HEK293 (cell line): ENCODE measurements around the gene PLEKHA3.

Experiments
- CTCF ChIA-PET: fragments of 350-600 bp; formaldehyde crosslinking; extraction: SDS; loops from one replicate; lab custom pipeline; 2021; ENCODE audit warnings: antibody characterized with exemption; lab: Yijun Ruan, JAX
- POLR2A ChIA-PET: fragments of 300-600 bp; formaldehyde crosslinking; extraction: SDS; loops from one replicate; lab custom pipeline; 2020; ENCODE audit warnings: antibody characterized with exemption, inconsistent platforms; lab: Yijun Ruan, JAX
- H3K27ac ChIP-seq: fragments of 200-500 bp; sonication (Bioruptor generic); 2 replicates; pipeline ENCODE4 v1.5.1; 2014; ENCODE audit warnings: low read depth, low read length, control low read depth, inconsistent platforms; ENCODE audit errors: extremely low read depth
- H3K36me3 ChIP-seq, 2 experiments: fragments of 200-500 bp in 1 of 2; sonication (Bioruptor generic) in 1 of 2; 1 replicate in 1 of 2; 2 replicates in 1 of 2; pipeline ENCODE4 v1.5.1; 2014 to 2017; ENCODE audit warnings: inconsistent platforms in 2 of 2, low read length in 2 of 2; ENCODE audit not compliant: control insufficient read depth in 2 of 2, insufficient read depth in 1 of 2
- H3K4me1 ChIP-seq: fragments of 200-500 bp; sonication (Bioruptor generic); 2 replicates; pipeline ENCODE4 v1.5.1; 2014; ENCODE audit warnings: mild to moderate bottlenecking, low read length, inconsistent platforms; ENCODE audit not compliant: control insufficient read depth, insufficient read depth
- H3K4me3 ChIP-seq: 2 replicates; pipeline ENCODE4 v1.5.1; 2011; ENCODE audit warnings: low read depth, mild to moderate bottlenecking, control low read depth, low read length, moderate library complexity
- H3K9me3 ChIP-seq: fragments of 200-500 bp; sonication (Bioruptor generic); 2 replicates; pipeline ENCODE4 v1.5.1; 2014; ENCODE audit warnings: low read depth, low read length, inconsistent platforms; ENCODE audit not compliant: control insufficient read depth, insufficient read depth
- SALL2 ChIP-seq: fragments of 450-650 bp; formaldehyde crosslinking; IDR thresholded peaks from 2 replicates; pipeline ENCODE4 v1.5.0; 2017; ENCODE audit warnings: missing biosample characterization, mild to moderate bottlenecking, missing genetic modification characterization, borderline replicate concordance
- ZBTB8A ChIP-seq: fragments of 450-650 bp; formaldehyde crosslinking; IDR thresholded peaks from 2 replicates; pipeline ENCODE4 v1.5.1; 2016; ENCODE audit warnings: missing biosample characterization, missing genetic modification characterization
- ZNF19 ChIP-seq: fragments of 450-650 bp; formaldehyde crosslinking; IDR thresholded peaks from 2 replicates; pipeline ENCODE4; 2016; ENCODE audit warnings: missing biosample characterization, missing genetic modification characterization, low read depth
- ZNF221 ChIP-seq: fragments of 450-650 bp; formaldehyde crosslinking; IDR thresholded peaks from 2 replicates; pipeline ENCODE4 v1.5.1; 2017; ENCODE audit warnings: missing biosample characterization, missing genetic modification characterization, borderline replicate concordance
- ZNF223 ChIP-seq: fragments of 450-650 bp; formaldehyde crosslinking; IDR thresholded peaks from 2 replicates; pipeline ENCODE4 v1.5.1; 2016; ENCODE audit warnings: missing biosample characterization, missing genetic modification characterization
- ZNF324 ChIP-seq: fragments of 450-650 bp; formaldehyde crosslinking; IDR thresholded peaks from 2 replicates; pipeline ENCODE4 v1.5.1; 2016; ENCODE audit warnings: missing biosample characterization, missing genetic modification characterization
- ZNF416 ChIP-seq: fragments of 450-650 bp; formaldehyde crosslinking; IDR thresholded peaks from 2 replicates; pipeline ENCODE4 v1.5.1; 2016; ENCODE audit warnings: missing biosample characterization, missing genetic modification characterization
- ZNF600 ChIP-seq: fragments of 450-650 bp; formaldehyde crosslinking; IDR thresholded peaks from 2 replicates; pipeline ENCODE4 v1.5.1; 2016; ENCODE audit warnings: missing biosample characterization, missing genetic modification characterization
- ZNF626 ChIP-seq: fragments of 450-650 bp; sonication (Bioruptor Pico); formaldehyde crosslinking; IDR thresholded peaks from 2 replicates; pipeline ENCODE4 v1.5.1; 2018; ENCODE audit warnings: missing biosample characterization, missing genetic modification characterization, inconsistent platforms
- ZNF707 ChIP-seq: fragments of 450-650 bp; formaldehyde crosslinking; IDR thresholded peaks from 2 replicates; pipeline ENCODE4 v1.5.1; 2016; ENCODE audit warnings: missing biosample characterization, missing genetic modification characterization
- ZNF76 ChIP-seq: fragments of 450-650 bp; formaldehyde crosslinking; IDR thresholded peaks from 2 replicates; pipeline ENCODE4; 2016; ENCODE audit warnings: low read depth, missing biosample characterization, missing genetic modification characterization, borderline replicate concordance
- ZSCAN23 ChIP-seq: fragments of 450-650 bp; formaldehyde crosslinking; IDR thresholded peaks from 2 replicates; pipeline ENCODE4 v1.5.1; 2016; ENCODE audit warnings: missing biosample characterization, missing genetic modification characterization
- TF ChIP-seq, protein P1 (sequence below): fragments of 450-650 bp; IDR thresholded peaks from 2 replicates; pipeline ENCODE4 v1.5.1; 2018; ENCODE audit warnings: missing biosample characterization, missing genetic modification characterization
- TF ChIP-seq, protein P2 (sequence below): fragments of 450-650 bp; formaldehyde crosslinking; IDR thresholded peaks from 2 replicates; pipeline ENCODE4 v1.5.1; 2016; ENCODE audit warnings: missing biosample characterization, missing genetic modification characterization
- TF ChIP-seq, protein P3 (sequence below): fragments of 450-650 bp; formaldehyde crosslinking; IDR thresholded peaks from 2 replicates; pipeline ENCODE4 v1.5.1; 2017; ENCODE audit warnings: missing biosample characterization, missing genetic modification characterization
- TF ChIP-seq, protein P4 (sequence below): fragments of 450-650 bp; formaldehyde crosslinking; IDR thresholded peaks from 2 replicates; pipeline ENCODE4 v1.5.1; 2017; ENCODE audit warnings: missing biosample characterization, missing genetic modification characterization
- TF ChIP-seq, protein P5 (sequence below): fragments of 450-650 bp; formaldehyde crosslinking; optimal IDR thresholded peaks from 2 replicates; pipeline ENCODE3; 2016; ENCODE audit warnings: missing biosample characterization, mild to moderate bottlenecking, missing genetic modification characterization
- TF ChIP-seq, protein P6 (sequence below): fragments of 450-650 bp; formaldehyde crosslinking; IDR thresholded peaks from 2 replicates; pipeline ENCODE4 v1.5.1; 2016; ENCODE audit warnings: missing biosample characterization, missing genetic modification characterization

Gene PLEKHA3

DNA sequence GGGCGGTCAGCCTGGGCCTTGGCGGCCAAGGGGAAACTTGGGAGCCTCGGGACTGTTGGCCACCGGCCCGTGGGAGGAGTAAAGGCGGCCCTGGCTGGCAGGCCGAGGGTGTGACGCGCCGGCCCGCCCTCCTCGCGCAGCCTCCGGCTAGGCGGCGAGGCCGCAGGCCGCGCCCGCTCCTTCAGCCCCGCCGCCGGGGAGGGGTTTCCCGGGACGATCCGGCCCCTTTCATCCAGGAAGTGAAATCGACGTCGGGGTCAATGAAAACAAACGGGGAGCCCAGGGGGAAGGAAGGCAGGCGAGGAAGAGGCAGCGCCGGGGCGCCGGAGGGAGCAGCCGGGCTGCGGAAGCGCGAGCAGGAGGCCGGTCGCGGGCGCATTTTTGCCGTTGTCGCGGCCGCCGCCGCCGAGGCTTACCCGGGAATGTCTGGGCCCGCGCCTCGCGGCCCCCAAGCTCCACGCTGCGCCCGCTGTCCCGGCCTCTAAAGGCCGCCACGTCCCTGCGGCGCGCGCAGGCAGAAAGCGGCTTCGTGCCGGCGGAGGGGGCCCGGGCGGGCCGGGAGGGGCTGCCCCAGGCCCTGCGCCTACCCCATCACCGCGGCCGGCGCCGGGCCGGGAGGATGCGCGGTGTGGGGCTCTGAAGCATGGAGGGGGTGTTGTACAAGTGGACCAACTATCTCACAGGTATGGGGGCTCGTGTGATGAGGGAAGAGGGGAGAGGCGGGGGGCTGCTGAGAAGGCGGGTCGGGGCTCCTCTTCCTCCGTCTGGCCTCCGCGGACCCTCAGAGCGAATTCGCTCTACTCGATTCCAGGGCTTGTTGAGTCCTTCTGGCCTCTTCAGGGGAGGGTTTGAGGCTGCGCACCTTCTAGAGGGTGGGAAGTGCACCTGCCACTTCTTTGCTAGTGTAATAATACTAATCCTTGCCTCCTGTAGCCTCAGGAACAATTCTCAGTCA is at the start of gene PLEKHA3 (continued):
- TF ChIP-seq, protein P1, sequence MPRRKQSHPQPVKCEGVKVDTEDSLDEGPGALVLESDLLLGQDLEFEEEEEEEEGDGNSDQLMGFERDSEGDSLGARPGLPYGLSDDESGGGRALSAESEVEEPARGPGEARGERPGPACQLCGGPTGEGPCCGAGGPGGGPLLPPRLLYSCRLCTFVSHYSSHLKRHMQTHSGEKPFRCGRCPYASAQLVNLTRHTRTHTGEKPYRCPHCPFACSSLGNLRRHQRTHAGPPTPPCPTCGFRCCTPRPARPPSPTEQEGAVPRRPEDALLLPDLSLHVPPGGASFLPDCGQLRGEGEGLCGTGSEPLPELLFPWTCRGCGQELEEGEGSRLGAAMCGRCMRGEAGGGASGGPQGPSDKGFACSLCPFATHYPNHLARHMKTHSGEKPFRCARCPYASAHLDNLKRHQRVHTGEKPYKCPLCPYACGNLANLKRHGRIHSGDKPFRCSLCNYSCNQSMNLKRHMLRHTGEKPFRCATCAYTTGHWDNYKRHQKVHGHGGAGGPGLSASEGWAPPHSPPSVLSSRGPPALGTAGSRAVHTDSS (tag by site-specific recombination) = no peak
- TF ChIP-seq, protein P2, sequence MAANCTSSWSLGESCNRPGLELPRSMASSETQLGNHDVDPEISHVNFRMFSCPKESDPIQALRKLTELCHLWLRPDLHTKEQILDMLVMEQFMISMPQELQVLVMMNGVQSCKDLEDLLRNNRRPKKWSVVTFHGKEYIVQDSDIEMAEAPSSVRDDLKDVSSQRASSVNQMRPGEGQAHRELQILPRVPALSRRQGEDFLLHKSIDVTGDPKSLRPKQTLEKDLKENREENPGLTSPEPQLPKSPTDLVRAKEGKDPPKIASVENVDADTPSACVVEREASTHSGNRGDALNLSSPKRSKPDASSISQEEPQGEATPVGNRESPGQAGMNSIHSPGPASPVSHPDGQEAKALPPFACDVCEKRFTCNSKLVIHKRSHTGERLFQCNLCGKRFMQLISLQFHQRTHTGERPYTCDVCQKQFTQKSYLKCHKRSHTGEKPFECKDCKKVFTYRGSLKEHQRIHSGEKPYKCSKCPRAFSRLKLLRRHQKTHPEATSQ = no peak
- TF ChIP-seq, protein P3, sequence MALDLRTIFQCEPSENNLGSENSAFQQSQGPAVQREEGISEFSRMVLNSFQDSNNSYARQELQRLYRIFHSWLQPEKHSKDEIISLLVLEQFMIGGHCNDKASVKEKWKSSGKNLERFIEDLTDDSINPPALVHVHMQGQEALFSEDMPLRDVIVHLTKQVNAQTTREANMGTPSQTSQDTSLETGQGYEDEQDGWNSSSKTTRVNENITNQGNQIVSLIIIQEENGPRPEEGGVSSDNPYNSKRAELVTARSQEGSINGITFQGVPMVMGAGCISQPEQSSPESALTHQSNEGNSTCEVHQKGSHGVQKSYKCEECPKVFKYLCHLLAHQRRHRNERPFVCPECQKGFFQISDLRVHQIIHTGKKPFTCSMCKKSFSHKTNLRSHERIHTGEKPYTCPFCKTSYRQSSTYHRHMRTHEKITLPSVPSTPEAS (tag by site-specific recombination) = no peak
- TF ChIP-seq ZNF76 (tag by site-specific recombination) (no peak), ZNF707 (tag by site-specific recombination) (no peak), ZBTB8A (peak; percentile 84), ZNF416 (tag by site-specific recombination) (no peak), ZSCAN23 (no peak), ZNF600 (no peak), ZNF221 (tag by site-specific recombination) (no peak), ZNF626 (tag by site-specific recombination) (no peak), ZNF324 (no peak)
- TF ChIP-seq, protein P4, sequence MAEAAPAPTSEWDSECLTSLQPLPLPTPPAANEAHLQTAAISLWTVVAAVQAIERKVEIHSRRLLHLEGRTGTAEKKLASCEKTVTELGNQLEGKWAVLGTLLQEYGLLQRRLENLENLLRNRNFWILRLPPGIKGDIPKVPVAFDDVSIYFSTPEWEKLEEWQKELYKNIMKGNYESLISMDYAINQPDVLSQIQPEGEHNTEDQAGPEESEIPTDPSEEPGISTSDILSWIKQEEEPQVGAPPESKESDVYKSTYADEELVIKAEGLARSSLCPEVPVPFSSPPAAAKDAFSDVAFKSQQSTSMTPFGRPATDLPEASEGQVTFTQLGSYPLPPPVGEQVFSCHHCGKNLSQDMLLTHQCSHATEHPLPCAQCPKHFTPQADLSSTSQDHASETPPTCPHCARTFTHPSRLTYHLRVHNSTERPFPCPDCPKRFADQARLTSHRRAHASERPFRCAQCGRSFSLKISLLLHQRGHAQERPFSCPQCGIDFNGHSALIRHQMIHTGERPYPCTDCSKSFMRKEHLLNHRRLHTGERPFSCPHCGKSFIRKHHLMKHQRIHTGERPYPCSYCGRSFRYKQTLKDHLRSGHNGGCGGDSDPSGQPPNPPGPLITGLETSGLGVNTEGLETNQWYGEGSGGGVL (tag by site-specific recombination) = no peak
- TF ChIP-seq, protein P5, sequence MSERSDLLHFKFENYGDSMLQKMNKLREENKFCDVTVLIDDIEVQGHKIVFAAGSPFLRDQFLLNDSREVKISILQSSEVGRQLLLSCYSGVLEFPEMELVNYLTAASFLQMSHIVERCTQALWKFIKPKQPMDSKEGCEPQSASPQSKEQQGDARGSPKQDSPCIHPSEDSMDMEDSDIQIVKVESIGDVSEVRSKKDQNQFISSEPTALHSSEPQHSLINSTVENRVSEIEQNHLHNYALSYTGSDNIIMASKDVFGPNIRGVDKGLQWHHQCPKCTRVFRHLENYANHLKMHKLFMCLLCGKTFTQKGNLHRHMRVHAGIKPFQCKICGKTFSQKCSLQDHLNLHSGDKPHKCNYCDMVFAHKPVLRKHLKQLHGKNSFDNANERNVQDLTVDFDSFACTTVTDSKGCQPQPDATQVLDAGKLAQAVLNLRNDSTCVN (tag by site-specific recombination) = peak; percentile 86
- TF ChIP-seq, all 188 proteins: peak for 24

DNA sequence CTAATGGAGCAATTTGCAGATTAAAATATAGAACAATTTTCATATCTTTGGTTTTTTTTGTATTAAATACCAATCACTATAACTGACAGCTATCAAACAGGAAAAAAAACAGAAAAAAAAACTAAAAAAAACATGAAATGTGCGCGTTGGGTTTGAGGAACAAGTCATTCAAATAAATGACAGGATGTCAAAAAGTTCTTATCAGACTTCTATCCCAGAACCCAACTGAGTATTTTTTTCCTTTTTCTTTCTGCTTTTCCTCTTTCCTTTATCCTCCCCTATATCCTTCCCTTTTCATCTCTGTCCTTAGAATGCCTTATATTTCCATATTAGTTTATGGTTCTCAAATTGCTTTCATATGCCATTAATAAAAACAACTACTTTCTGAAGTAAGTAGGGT is 43.6 kb upstream of the PLEKHA3 start:
- ChIA-PET POLR2A (no interaction called here), CTCF (no interaction called here)
- Histone ChIP-seq H3K4me1 (no peaks in the 10 kb centered on the region), H3K27ac (no peak overlapping the region), H3K9me3 (no peaks in the 10 kb centered on the region), H3K36me3 (peaks cover 70 to 93% of the 10 kb centered on the region in 2 experiments), H3K4me3 (no peak overlapping the region)
- TF ChIP-seq ZNF19 (tag by site-specific recombination) = no peak
- TF ChIP-seq, protein P6, sequence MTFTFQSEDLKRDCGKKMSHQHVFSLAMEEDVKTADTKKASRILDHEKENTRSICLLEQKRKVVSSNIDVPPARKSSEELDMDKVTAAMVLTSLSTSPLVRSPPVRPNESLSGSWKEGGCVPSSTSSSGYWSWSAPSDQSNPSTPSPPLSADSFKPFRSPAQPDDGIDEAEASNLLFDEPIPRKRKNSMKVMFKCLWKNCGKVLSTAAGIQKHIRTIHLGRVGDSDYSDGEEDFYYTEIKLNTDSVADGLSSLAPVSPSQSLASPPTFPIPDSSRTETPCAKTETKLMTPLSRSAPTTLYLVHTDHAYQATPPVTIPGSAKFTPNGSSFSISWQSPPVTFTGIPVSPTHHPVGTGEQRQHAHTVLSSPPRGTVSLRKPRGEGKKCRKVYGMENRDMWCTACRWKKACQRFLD (tag by site-specific recombination) = no peak
- no peak for TF ChIP-seq ZNF223 (tag by site-specific recombination)
- TF ChIP-seq SALL2 = no peak
